Colonic mucosa (tissue), 4 donors: ENCODE results near the gene NOLC1. TPM values are rescaled to one million over a fixed set of nuclear protein-coding genes. Genes with fewer than 3 reads are reported as not detected.
A peak's percentile ranks its signal among the peaks of the same experiment; 100 is the strongest.

Experiments used
- DNase-seq: peaks from one replicate; pipeline ENCODE4 v3.0.0-alpha.2; 2020
- H3K27ac ChIP-seq: fragments of 200-600 bp; one replicate; pipeline ENCODE4 v1.8.0; 2021
- H3K27me3 ChIP-seq: fragments of 200-600 bp; one replicate; pipeline ENCODE4 v1.8.0; 2021
- H3K36me3 ChIP-seq: fragments of 200-600 bp; one replicate; pipeline ENCODE4 v1.8.0; 2021
- H3K4me1 ChIP-seq: fragments of 200-600 bp; one replicate; pipeline ENCODE4 v1.8.0; 2021; ENCODE audit warnings: mild to moderate bottlenecking
- H3K4me3 ChIP-seq: fragments of 200-600 bp; one replicate; pipeline ENCODE4 v1.8.0; 2021
- H3K9ac ChIP-seq, 2 donors: one replicate each; pipeline ENCODE4 v1.7.0; 2013; ENCODE audit warnings: control low read depth in 2 of 2, low read depth in 2 of 2, low read length in 2 of 2
- H3K9me3 ChIP-seq: fragments of 200-600 bp; one replicate; pipeline ENCODE4 v1.8.0; 2021
- CTCF ChIP-seq: fragments of 200-600 bp; IDR thresholded peaks from one replicate; pipeline ENCODE4 v1.8.0; 2022; ENCODE audit warnings: antibody characterized with exemption, mild to moderate bottlenecking
- intact Hi-C: fragments of 100-400 bp; cut with DNase I; formaldehyde crosslinking; loops from one replicate; pipeline ENCODE4 v1.14.1; 2022
- total RNA-seq, 2 donors: library from RNA; stranded (reverse); fragmentation: NEBNext Ultra II Directional in 1 of 2; extraction: Animal tissue kit (Norgen Biotek cat#: 25700) in 1 of 2; gene quantifications; one replicate each; pipeline ENCODE4 v1.2.1, GENCODE V29; 2021
- donor health status: healthy.
- donor health status: DM: no; HTN: no; CAD: no.
- donor health status: DM: no; HTN: no; CAD: no.

Gene NOLC1
- total RNA-seq, 2 donors from 2014 or later, result 34.5 to 68.2 TPM

DNA sequence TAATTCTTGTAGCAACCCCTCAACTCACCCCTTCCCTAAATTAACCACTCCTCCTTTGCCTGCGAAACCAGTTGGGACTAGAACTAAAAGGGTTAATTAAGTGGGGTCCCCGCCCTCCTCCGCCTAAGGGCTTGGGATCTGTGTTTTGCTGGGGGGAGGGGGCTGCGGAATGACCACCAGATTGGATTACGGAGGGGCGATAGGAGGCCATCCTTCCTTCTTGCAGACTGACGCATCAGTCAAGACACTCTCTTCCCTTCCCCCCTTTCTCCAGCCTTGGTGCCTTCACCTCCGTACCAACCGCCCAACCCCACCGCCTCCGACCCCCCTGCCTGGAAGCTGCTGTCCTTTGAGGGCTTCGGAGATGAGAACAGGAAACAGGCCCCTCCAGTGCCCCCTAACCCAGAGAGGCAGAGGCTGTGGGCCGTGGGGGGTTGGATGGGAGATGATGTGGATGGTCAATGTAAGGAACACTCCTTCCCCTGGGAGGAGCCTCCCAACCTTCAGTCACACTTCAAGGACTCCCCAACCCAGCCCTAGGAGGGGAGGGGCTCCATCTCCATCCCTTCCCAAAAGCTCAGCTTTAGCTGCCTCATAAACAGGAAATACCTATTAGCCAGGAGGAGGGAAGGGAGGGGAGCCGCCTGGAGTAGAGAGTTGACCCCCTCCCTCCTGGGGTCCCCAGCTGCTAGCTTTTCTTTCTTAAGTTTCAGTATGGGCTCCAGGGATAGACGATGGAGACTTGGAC is 31.0 kb upstream of the NOLC1 start:
- Histone ChIP-seq H3K27me3 (no peaks in the 10 kb centered on the region), H3K36me3 (no peaks in the 10 kb centered on the region), H3K4me3 (peak overlapping the region; percentile 69), H3K27ac (peak overlapping the region; percentile 84), H3K4me1 (peaks cover 17% of the 10 kb centered on the region), H3K9me3 (no peaks in the 10 kb centered on the region), H3K9ac (peak overlapping the region; percentile 92 to 98)
- intact Hi-C loops, result no loop called here
- TF ChIP-seq CTCF, result no peak
- peak; percentile 70 for DNase-seq

DNA sequence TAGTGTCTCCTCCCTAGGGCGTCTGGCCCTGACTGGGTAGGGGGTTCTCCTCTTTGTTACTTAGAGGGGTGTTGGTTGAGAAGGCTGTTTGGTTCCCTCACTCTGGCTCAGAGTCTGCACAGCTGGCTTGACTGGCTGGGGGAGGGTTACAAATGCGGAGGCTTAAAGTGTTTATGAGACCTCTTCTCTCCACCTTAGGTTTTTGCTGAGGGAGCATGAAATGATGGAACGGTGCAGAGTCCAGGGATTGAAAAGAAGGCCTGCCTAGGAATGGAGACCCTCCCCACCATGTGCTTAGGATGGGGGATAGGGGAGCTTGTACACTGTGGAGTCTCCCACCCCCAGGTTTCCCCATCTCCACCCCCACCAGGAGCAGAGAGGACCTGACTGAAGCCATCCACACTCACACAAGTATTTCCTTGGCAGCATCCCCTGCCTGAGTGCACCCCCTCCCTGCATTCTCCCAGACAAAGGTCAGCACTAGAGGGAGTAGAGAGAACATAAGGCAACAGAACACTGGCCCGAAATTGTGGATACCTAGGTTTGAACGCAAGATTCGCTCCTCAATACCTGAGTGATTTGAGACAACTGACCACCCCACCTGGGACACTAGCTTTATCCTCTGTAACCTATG is 30.3 kb upstream of the NOLC1 start:
- no peak for DNase-seq

GRCh38 chr10:102122450-102122849 is 29.7 kb upstream of the NOLC1 start:
- peaks cover 16% of the 10 kb centered on the region for H3K4me1 ChIP-seq
- no peak overlapping the region for H3K4me3 ChIP-seq
- H3K27ac ChIP-seq, result peak overlapping the region; percentile 84
- no peak for TF ChIP-seq CTCF
- H3K36me3 ChIP-seq, result no peaks in the 10 kb centered on the region
- intact Hi-C loops, result no loop called here
- no peaks in the 10 kb centered on the region for H3K9me3 ChIP-seq
- DNase-seq, result no peak
- H3K9ac ChIP-seq, result no peak overlapping the region
- H3K27me3 ChIP-seq, result no peaks in the 10 kb centered on the region

More for the DNA sequence above, 30.3 kb upstream of the NOLC1 start:
- no peak overlapping the region for H3K4me3 ChIP-seq
- peaks cover 16% of the 10 kb centered on the region for H3K4me1 ChIP-seq
- peak overlapping the region in 1 of 2 donors; percentile 92 for H3K9ac ChIP-seq
- no peak for TF ChIP-seq CTCF
- H3K27me3 ChIP-seq, result no peaks in the 10 kb centered on the region
- H3K36me3 ChIP-seq, result no peaks in the 10 kb centered on the region
- H3K9me3 ChIP-seq, result no peaks in the 10 kb centered on the region
- peak overlapping the region; percentile 84 for H3K27ac ChIP-seq
- intact Hi-C loops, result no loop called here

DNA sequence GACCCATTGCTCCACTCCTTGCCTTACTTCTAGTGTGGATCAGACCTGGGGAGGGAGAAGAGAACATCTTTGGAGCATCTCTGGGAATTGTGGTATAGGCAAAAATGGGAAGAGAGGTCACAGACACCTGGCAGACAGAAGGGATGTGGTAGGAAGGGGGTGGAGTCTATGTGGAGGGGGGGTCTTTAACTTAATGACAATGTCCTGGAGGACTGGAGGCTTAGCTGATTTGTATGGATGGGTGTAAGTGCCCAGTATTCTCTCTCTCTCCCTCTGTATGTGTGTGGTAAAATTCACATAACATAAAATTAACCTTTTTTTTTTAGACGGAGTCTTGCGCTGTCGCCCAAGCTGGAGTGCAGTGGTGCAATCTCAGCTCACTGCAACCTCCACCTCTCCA is 29.0 kb upstream of the NOLC1 start:
- Histone ChIP-seq H3K4me3 (no peak overlapping the region), H3K9ac (no peak overlapping the region), H3K9me3 (no peaks in the 10 kb centered on the region), H3K27me3 (no peaks in the 10 kb centered on the region), H3K36me3 (no peaks in the 10 kb centered on the region), H3K27ac (no peak overlapping the region), H3K4me1 (peaks cover 8% of the 10 kb centered on the region)
- intact Hi-C loops, result no loop called here
- TF ChIP-seq CTCF, result no peak
- DNase-seq, result no peak

GRCh38 chr10:102131286-102132170 is 20.7 kb upstream of the NOLC1 start:
- Histone ChIP-seq H3K36me3 (no peaks in the 10 kb centered on the region), H3K9ac (no peak overlapping the region), H3K9me3 (no peaks in the 10 kb centered on the region), H3K4me3 (no peak overlapping the region), H3K27me3 (no peaks in the 10 kb centered on the region), H3K4me1 (peaks cover 12% of the 10 kb centered on the region), H3K27ac (no peak overlapping the region)
- intact Hi-C loops, result no loop called here
- no peak for TF ChIP-seq CTCF
- DNase-seq, result no peak
